ENCODE measurements around the gene SPINT1. TPM values are rescaled to one million over a fixed set of nuclear protein-coding genes. Genes with fewer than 3 reads are reported as not detected.

SPINT1 gene
- total RNA-seq, 1 donor from 2014 or later = 3.7 TPM

- intact Hi-C loops (cut with micrococcal nuclease) = no loop called here
Observed at GRCh38 chr15:40828447-40829036, 15.3 kb upstream of the SPINT1 start, which contains the start of gene PPP1R14D. Gene PPP1R14D, minus strand, starts transcription at chr15:40828708. Its CDS starts 67 bp downstream, at chr15:40828641.

GRCh38 chr15:40829115-40829514 lies 14.7 kb upstream of the SPINT1 start:
- intact Hi-C loops (cut with micrococcal nuclease) = no loop called here

- intact Hi-C loops (cut with micrococcal nuclease) = no loop called here
Observed at GRCh38 chr15:40830884-40831283, 13.0 kb upstream of the SPINT1 start.

- intact Hi-C loops (cut with micrococcal nuclease) = no loop called here
Observed at GRCh38 chr15:40831861-40832260, 12.0 kb upstream of the SPINT1 start.

- intact Hi-C loops (cut with micrococcal nuclease) = no loop called here
Observed at GRCh38 chr15:40832903-40833302, 10.9 kb upstream of the SPINT1 start.

- intact Hi-C loops (cut with micrococcal nuclease) = no loop called here
Observed at GRCh38 chr15:40836020-40836419, 7.8 kb upstream of the SPINT1 start.

GRCh38 chr15:40838756-40839155 lies 5.1 kb upstream of the SPINT1 start:
- intact Hi-C loops (cut with micrococcal nuclease) = no loop called here

- intact Hi-C loops (cut with micrococcal nuclease) = no loop called here
Observed at GRCh38 chr15:40841741-40842140, 2.1 kb upstream of the SPINT1 start.

- intact Hi-C loops (cut with micrococcal nuclease) = no loop called here
Observed at GRCh38 chr15:40843261-40843884, 475 bp upstream of the SPINT1 start.

- intact Hi-C loops (cut with micrococcal nuclease) = no loop called here
Observed at GRCh38 chr15:40844696-40845030, 815 bp downstream of the SPINT1 start.

GRCh38 chr15:40845036-40845435 lies 1.2 kb downstream of the SPINT1 start:
- intact Hi-C loops (cut with micrococcal nuclease) = no loop called here

- intact Hi-C loops (cut with micrococcal nuclease) = no loop called here
Observed at GRCh38 chr15:40845511-40846284, 1.9 kb downstream of the SPINT1 start.

GRCh38 chr15:40846841-40847222 lies 3.0 kb downstream of the SPINT1 start:
- intact Hi-C loops (cut with micrococcal nuclease) = no loop called here

GRCh38 chr15:40847223-40847961 lies 3.5 kb downstream of the SPINT1 start:
- intact Hi-C loops (cut with micrococcal nuclease) = no loop called here

- intact Hi-C loops (cut with micrococcal nuclease) = no loop called here
Observed at GRCh38 chr15:40850576-40851112, 6.8 kb downstream of the SPINT1 start.

GRCh38 chr15:40852529-40852928 lies 8.7 kb downstream of the SPINT1 start:
- intact Hi-C loops (cut with micrococcal nuclease) = no loop called here

- intact Hi-C loops (cut with micrococcal nuclease) = no loop called here
Observed at GRCh38 chr15:40853241-40853890, 9.5 kb downstream of the SPINT1 start.

GRCh38 chr15:40854161-40854560 lies 10.3 kb downstream of the SPINT1 start:
- intact Hi-C loops (cut with micrococcal nuclease) = no loop called here

- intact Hi-C loops (cut with micrococcal nuclease) = no loop called here
Observed at GRCh38 chr15:40855706-40856234, 11.9 kb downstream of the SPINT1 start.

GRCh38 chr15:40856746-40857145 lies 12.9 kb downstream of the SPINT1 start:
- intact Hi-C loops (cut with micrococcal nuclease) = no loop called here

All from T-helper 2 cell treated with Interferon-gamma antibody and Interleukin-4, amounts not matched to agents 100 ng/mL and 5 ng/mL, for 36 hours (primary cell).